Activated CD8-positive, alpha-beta T cell treated with anti-CD3 and anti-CD28 coated beads for 36 hours (primary cell): ENCODE results near the gene ADRA2C. TPM values are rescaled to one million over a fixed set of nuclear protein-coding genes. Genes with fewer than 3 reads are reported as not detected.

Experiments
- ATAC-seq: fragments of 200-7000 bp; cut with Tn5 transposase; one replicate; pipeline ENCODE4 v1.10.0; 2021; ENCODE audit warnings: mild to moderate bottlenecking, moderate library complexity
- CTCF ChIA-PET: fragments of 350-600 bp; sonication (Branson Sonifier 250); formaldehyde crosslinking; loops from one replicate; lab custom pipeline; 2021; ENCODE audit warnings: antibody characterized with exemption; lab: Charles Lee
- POLR2A ChIA-PET: fragments of 350-600 bp; sonication (Branson Sonifier 250); formaldehyde crosslinking; loops from one replicate; lab custom pipeline; 2021; ENCODE audit warnings: antibody characterized with exemption; lab: Charles Lee
- DNase-seq: peaks from one replicate; pipeline ENCODE4 v3.0.0-alpha.2; 2020
- H3K27ac Mint-ChIP-seq: one replicate; pipeline ENCODE4 v1.8.0; 2021; ENCODE audit warnings: mild to moderate bottlenecking, mixed read lengths
- H3K27me3 Mint-ChIP-seq: one replicate; pipeline ENCODE4 v1.8.0; 2021; ENCODE audit warnings: mixed read lengths
- H3K36me3 Mint-ChIP-seq: one replicate; pipeline ENCODE4 v1.8.0; 2021; ENCODE audit warnings: low read depth, mixed read lengths
- H3K4me1 Mint-ChIP-seq: one replicate; pipeline ENCODE4 v1.8.0; 2021; ENCODE audit warnings: low read depth, mixed read lengths
- H3K4me3 Mint-ChIP-seq: one replicate; pipeline ENCODE4 v1.8.0; 2021; ENCODE audit warnings: mild to moderate bottlenecking, moderate library complexity, mixed read lengths
- H3K9me3 Mint-ChIP-seq: one replicate; pipeline ENCODE4 v1.8.0; 2021; ENCODE audit warnings: mixed read lengths
- CTCF ChIP-seq: fragments of 200-600 bp; IDR thresholded peaks from one replicate; pipeline ENCODE4 v1.8.0; 2022; ENCODE audit warnings: antibody characterized with exemption, mild to moderate bottlenecking
- intact Hi-C: fragments of 100-400 bp; cut with micrococcal nuclease; formaldehyde crosslinking; loops from one replicate; pipeline ENCODE4 v1.10.0; 2022
- total RNA-seq, 2 experiments: library from RNA; stranded (reverse); gene quantifications; one replicate each; pipeline ENCODE4 v1.2.3, GENCODE V29; 2021

ADRA2C gene
- total RNA-seq, 2 experiments from 2014 or later = 0.27 TPM; not detected in 1

- POLR2A ChIA-PET = no interaction called here
- TF ChIP-seq CTCF = no peak
- Mint-ChIP-seq H3K4me3 (no peak overlapping the region), H3K9me3 (no peaks in the 10 kb centered on the region), H3K27ac (no peak overlapping the region), H3K36me3 (no peaks in the 10 kb centered on the region), H3K4me1 (no peaks in the 10 kb centered on the region), H3K27me3 (peaks cover 32% of the 10 kb centered on the region)
- no peak for DNase-seq
- intact Hi-C loops = no loop called here
- CTCF ChIA-PET = no interaction called here
- ATAC-seq = no peak
Observed at GRCh38 chr4:3740256-3740655, 25.9 kb upstream of the ADRA2C start.

- Mint-ChIP-seq H3K36me3 (no peaks in the 10 kb centered on the region), H3K4me1 (no peaks in the 10 kb centered on the region), H3K4me3 (no peak overlapping the region), H3K9me3 (no peaks in the 10 kb centered on the region), H3K27me3 (peaks cover 37% of the 10 kb centered on the region), H3K27ac (no peak overlapping the region)
- no peak for TF ChIP-seq CTCF
- DNase-seq (no peak), ATAC-seq (no peak)
- CTCF ChIA-PET = no interaction called here
- POLR2A ChIA-PET = no interaction called here
- intact Hi-C loops = no loop called here
Observed at GRCh38 chr4:3741217-3742011, 24.8 kb upstream of the ADRA2C start.

- no peak for ATAC-seq
- TF ChIP-seq CTCF = no peak
- DNase-seq = no peak
- Mint-ChIP-seq H3K27ac (no peak overlapping the region), H3K4me1 (no peaks in the 10 kb centered on the region), H3K36me3 (no peaks in the 10 kb centered on the region), H3K9me3 (peaks cover 1% of the 10 kb centered on the region), H3K4me3 (no peak overlapping the region), H3K27me3 (peaks cover 41% of the 10 kb centered on the region)
- intact Hi-C loops = no loop called here
- ChIA-PET POLR2A (no interaction called here), CTCF (interaction anchor here (0.7 kb wide), 1 partner anchor 138 kb away, joined by 3 read pairs; no protein-coding TSS in a partner anchor)
Observed at GRCh38 chr4:3742610-3743009, 23.6 kb upstream of the ADRA2C start.

- Mint-ChIP-seq H3K9me3 (peaks cover 1% of the 10 kb centered on the region), H3K4me3 (no peak overlapping the region), H3K27ac (no peak overlapping the region), H3K27me3 (peaks cover 41% of the 10 kb centered on the region), H3K36me3 (no peaks in the 10 kb centered on the region), H3K4me1 (no peaks in the 10 kb centered on the region)
- intact Hi-C loops = no loop called here
- POLR2A ChIA-PET = no interaction called here
- DNase-seq (no peak), ATAC-seq (no peak)
- CTCF ChIA-PET = no interaction called here
- no peak for TF ChIP-seq CTCF
Observed at GRCh38 chr4:3744232-3744631, 22.0 kb upstream of the ADRA2C start.

- no peak for DNase-seq
- Mint-ChIP-seq H3K27ac (no peak overlapping the region), H3K9me3 (peaks cover 1% of the 10 kb centered on the region), H3K4me3 (no peak overlapping the region), H3K27me3 (peaks cover 41% of the 10 kb centered on the region), H3K36me3 (no peaks in the 10 kb centered on the region), H3K4me1 (no peaks in the 10 kb centered on the region)
- no peak for ATAC-seq
- intact Hi-C loops = no loop called here
- TF ChIP-seq CTCF = no peak
- CTCF ChIA-PET = no interaction called here
- POLR2A ChIA-PET = no interaction called here
Observed at GRCh38 chr4:3744901-3745300, 21.3 kb upstream of the ADRA2C start.
